Adipose tissue (tissue), 3 donors: ENCODE data around the gene ADGRV1. TPM values are rescaled to one million over a fixed set of nuclear protein-coding genes. Genes with fewer than 3 reads are reported as not detected.

ENCODE experiments used
- H3K27ac ChIP-seq: one replicate; pipeline ENCODE4 v1.5.1; 2013; ENCODE audit warnings: low read depth, low read length
- WGBS, 3 donors: extraction: QIAGEN DNeasy Blood & Tissue Kit; methylation state at CpG; one replicate each; pipeline ENCODE4 v1.1.7; 2013; 5-methylcytosine and 5-hydroxymethylcytosine counted together
- polyA plus RNA-seq, 3 donors: library from polyadenylated mRNA; stranded (reverse); fragments of 200-250 nt; gene quantifications; one replicate each; pipeline ENCODE4 v1.2.3, GENCODE V29; 2013
- donor health status: healthy with polysubstance abuse.
- donor health status: Bipolar disorder and iron deficiency.
- donor health status: healthy.

Gene ADGRV1
- polyA plus RNA-seq, 3 donors, result 0.33 to 1.6 (median 0.34) TPM

- H3K27ac ChIP-seq, result no peak overlapping the region
- WGBS, 3 donors, result 72 to 89% (median 78%) methylated on average over 2 of the region's 2 CpGs
These were observed 514.3 kb downstream of the ADGRV1 start for GRCh38 chr5:91072881-91073280.

GRCh38 chr5:91074615-91075014 lies 516.0 kb downstream of the ADGRV1 start:
- H3K27ac ChIP-seq, result no peak overlapping the region
- 29 to 85% (median 79%) methylated on average over 1 of the region's 1 CpG for WGBS, 3 donors

- no peak overlapping the region for H3K27ac ChIP-seq
These were observed 517.5 kb downstream of the ADGRV1 start for GRCh38 chr5:91076138-91076537.

GRCh38 chr5:91077623-91078022 lies 519.0 kb downstream of the ADGRV1 start:
- H3K27ac ChIP-seq, result no peak overlapping the region
- 92 to 94% (median 94%) methylated on average over 3 of the region's 3 CpGs for WGBS, 3 donors

GRCh38 chr5:91079037-91079436 lies 520.4 kb downstream of the ADGRV1 start:
- H3K27ac ChIP-seq, result no peak overlapping the region
- WGBS, 3 donors, result 34 to 56% (median 51%) methylated on average over 2 of the region's 2 CpGs

GRCh38 chr5:91089758-91090157 lies 531.2 kb downstream of the ADGRV1 start:
- 34 to 84% (median 83%) methylated on average over 1 of the region's 1 CpG for WGBS, 3 donors
- H3K27ac ChIP-seq, result no peak overlapping the region

- WGBS, 3 donors, result 42 to 57% (median 48%) methylated on average over 1 of the region's 1 CpG
- no peak overlapping the region for H3K27ac ChIP-seq
These were observed 532.4 kb downstream of the ADGRV1 start for GRCh38 chr5:91090995-91091394.

GRCh38 chr5:91091471-91092234 lies 533.1 kb downstream of the ADGRV1 start:
- 85 to 96% (median 91%) methylated on average over 4 of the region's 4 CpGs for WGBS, 3 donors
- no peak overlapping the region for H3K27ac ChIP-seq

- WGBS, 3 donors, result 72 to 89% (median 81%) methylated on average over 8 of the region's 8 CpGs
- no peak overlapping the region for H3K27ac ChIP-seq
These were observed 534.5 kb downstream of the ADGRV1 start for GRCh38 chr5:91092859-91093783.

- H3K27ac ChIP-seq, result no peak overlapping the region
- 66 to 78% (median 70%) methylated on average over 3 of the region's 3 CpGs for WGBS, 3 donors
These were observed 536.7 kb downstream of the ADGRV1 start for GRCh38 chr5:91095313-91095712.

GRCh38 chr5:91095786-91096385 lies 537.3 kb downstream of the ADGRV1 start:
- 81 to 83% (median 82%) methylated on average over 6 of the region's 6 CpGs for WGBS, 3 donors
- H3K27ac ChIP-seq, result no peak overlapping the region

- no peak overlapping the region for H3K27ac ChIP-seq
- 62 to 87% (median 73%) methylated on average over 3 of the region's 3 CpGs for WGBS, 3 donors
These were observed 539.9 kb downstream of the ADGRV1 start for GRCh38 chr5:91098541-91098940.

- H3K27ac ChIP-seq, result no peak overlapping the region
- WGBS, 3 donors, result 35 to 47% (median 36%) methylated on average over 8 of the region's 8 CpGs
These were observed 543.2 kb downstream of the ADGRV1 start for GRCh38 chr5:91101600-91102379.

- 67 to 89% (median 69%) methylated on average over 6 of the region's 6 CpGs for WGBS, 3 donors
- H3K27ac ChIP-seq, result no peak overlapping the region
These were observed 544.9 kb downstream of the ADGRV1 start for GRCh38 chr5:91103353-91104061.

- 78 to 96% (median 89%) methylated on average over 1 of the region's 1 CpG for WGBS, 3 donors
- H3K27ac ChIP-seq, result no peak overlapping the region
These were observed 545.5 kb downstream of the ADGRV1 start for GRCh38 chr5:91104062-91104448.

- H3K27ac ChIP-seq, result no peak overlapping the region
- WGBS, 3 donors, result 79 to 92% (median 85%) methylated on average over 8 of the region's 8 CpGs
These were observed 548.4 kb downstream of the ADGRV1 start for GRCh38 chr5:91106842-91107511.

- 61 to 91% (median 81%) methylated on average over 1 of the region's 1 CpG for WGBS, 3 donors
- no peak overlapping the region for H3K27ac ChIP-seq
These were observed 551.0 kb downstream of the ADGRV1 start for GRCh38 chr5:91109634-91110033.
